Astrocyte (in vitro differentiated cells and primary cell): ENCODE measurements around the gene KRT79.

Source experiments
- EZH2 ChIP-seq: IDR thresholded peaks from 2 replicates; pipeline ENCODE4 v1.6.1; 2012; ENCODE audit warnings: mild to moderate bottlenecking, low read length, inconsistent platforms; ENCODE audit not compliant: insufficient read depth
- TF ChIP-seq, protein P1 (sequence below): IDR thresholded peaks from 2 replicates; pipeline ENCODE4 v1.5.1; 2011; ENCODE audit warnings: low read depth, mild to moderate bottlenecking, inconsistent platforms, low read length, moderate library complexity; ENCODE audit not compliant: insufficient read depth

DNA sequence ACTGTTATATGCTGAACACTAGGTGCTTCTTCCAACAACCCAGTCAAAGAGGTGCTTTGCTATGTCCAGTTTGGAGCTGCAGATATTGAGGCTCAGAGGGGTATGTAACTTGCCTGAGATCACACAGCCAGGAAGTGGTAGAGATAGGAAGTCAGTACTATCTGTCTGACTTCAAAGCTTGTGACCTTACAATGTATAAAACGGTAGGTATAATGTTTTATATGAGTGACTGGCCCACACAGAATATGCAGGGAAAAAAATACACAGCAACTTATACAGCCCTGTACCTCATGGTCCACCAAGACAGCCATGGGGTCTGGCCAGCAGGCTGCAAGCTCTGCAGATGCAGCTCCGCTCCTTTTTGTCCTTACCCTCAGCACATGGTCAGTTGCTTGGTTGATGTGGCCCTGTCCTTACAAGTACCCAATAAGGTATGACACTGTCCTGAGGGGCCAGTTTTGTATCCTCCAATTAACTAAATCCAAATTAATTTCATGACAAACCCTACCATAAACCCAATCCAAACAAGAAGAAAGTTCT, 16.3 kb downstream of the KRT79 start:
- TF ChIP-seq, protein P1, sequence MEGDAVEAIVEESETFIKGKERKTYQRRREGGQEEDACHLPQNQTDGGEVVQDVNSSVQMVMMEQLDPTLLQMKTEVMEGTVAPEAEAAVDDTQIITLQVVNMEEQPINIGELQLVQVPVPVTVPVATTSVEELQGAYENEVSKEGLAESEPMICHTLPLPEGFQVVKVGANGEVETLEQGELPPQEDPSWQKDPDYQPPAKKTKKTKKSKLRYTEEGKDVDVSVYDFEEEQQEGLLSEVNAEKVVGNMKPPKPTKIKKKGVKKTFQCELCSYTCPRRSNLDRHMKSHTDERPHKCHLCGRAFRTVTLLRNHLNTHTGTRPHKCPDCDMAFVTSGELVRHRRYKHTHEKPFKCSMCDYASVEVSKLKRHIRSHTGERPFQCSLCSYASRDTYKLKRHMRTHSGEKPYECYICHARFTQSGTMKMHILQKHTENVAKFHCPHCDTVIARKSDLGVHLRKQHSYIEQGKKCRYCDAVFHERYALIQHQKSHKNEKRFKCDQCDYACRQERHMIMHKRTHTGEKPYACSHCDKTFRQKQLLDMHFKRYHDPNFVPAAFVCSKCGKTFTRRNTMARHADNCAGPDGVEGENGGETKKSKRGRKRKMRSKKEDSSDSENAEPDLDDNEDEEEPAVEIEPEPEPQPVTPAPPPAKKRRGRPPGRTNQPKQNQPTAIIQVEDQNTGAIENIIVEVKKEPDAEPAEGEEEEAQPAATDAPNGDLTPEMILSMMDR, result no peak
- TF ChIP-seq EZH2, result no peak
